K562 (cell line): ENCODE data around the gene MAPK4. TPM values are rescaled to one million over a fixed set of nuclear protein-coding genes. Genes with fewer than 3 reads are reported as not detected.

Source experiments
- ATAC-seq: fragments of 200-7000 bp; cut with Tn5 transposase; 3 replicates; pipeline ENCODE4 v1.9.1; 2020; ENCODE audit warnings: moderate library complexity
- BruUV-seq: library from RNA; stranded (reverse); fragments of 400-500 nt; replicated peaks from 2 replicates; lab custom pipeline; 2021; lab: Mats Ljungman, UMichigan
- CTCF ChIA-PET: fragments of 300-600 bp; formaldehyde crosslinking; extraction: SDS; loops from one replicate; lab custom pipeline; 2021; ENCODE audit warnings: low intra/inter-chr PET ratio; lab: Yijun Ruan, JAX
- POLR2A ChIA-PET: fragments of 300-600, 350-650 bp; sonication (Branson Sonifier 250); formaldehyde crosslinking; extraction: SDS; loops from one replicate; lab custom pipeline; 2021; ENCODE audit warnings: antibody characterized with exemption, inconsistent platforms; lab: Yijun Ruan, JAX
- DNase-seq, 4 experiments: peaks; one replicate each; pipeline versions ENCODE4 v3.0.0 to v3.0.0-alpha.2; 2011 to 2018; ENCODE audit warnings: low spot score in 3 of 4, mixed read lengths in 3 of 4; ENCODE audit errors: extremely low read depth in 1 of 4
- FAIRE-seq: peaks from 2 replicates; lab custom pipeline; 2011; peaks lifted over from hg19 to GRCh38; lab: Jason Lieb, UNC
- H2AFZ ChIP-seq: 2 replicates; pipeline ENCODE4 v1.6.0; 2011; ENCODE audit warnings: low read depth, low read length, control low read depth, inconsistent platforms
- H3K27ac ChIP-seq: fragments of 200-600 bp; 3 replicates; pipeline ENCODE4 v1.8.0; 2011; ENCODE audit warnings: low read depth, mild to moderate bottlenecking, control low read depth, inconsistent platforms, low read length, moderate library complexity, mixed read lengths; ENCODE audit errors: extremely low read depth
- H3K27me3 ChIP-seq, 2 experiments: fragments of 300-600 bp in 1 of 2; 2 replicates in 1 of 2; 3 replicates in 1 of 2; pipeline versions ENCODE4 v1.6.0 to v1.8.0; 2011; ENCODE audit warnings: inconsistent platforms in 2 of 2, low read length in 2 of 2, mild to moderate bottlenecking in 1 of 2, mixed read lengths in 1 of 2, moderate library complexity in 1 of 2; ENCODE audit not compliant: control insufficient read depth in 2 of 2, insufficient read depth in 2 of 2
- H3K36me3 ChIP-seq: fragments of 300-600 bp; 3 replicates; pipeline ENCODE4 v1.8.0; 2011; ENCODE audit warnings: mild to moderate bottlenecking, low read length, inconsistent platforms; ENCODE audit not compliant: control insufficient read depth, insufficient read depth
- H3K4me1 ChIP-seq, 2 experiments: fragments of 200-600 bp in 1 of 2; replicated peaks in 1 of 2; 2 replicates in 1 of 2; 3 replicates in 1 of 2; pipeline versions ENCODE4 v1.5.1 to v1.8.0; 2011; ENCODE audit warnings: inconsistent platforms in 2 of 2, low read length in 2 of 2, mild to moderate bottlenecking in 1 of 2, mixed read lengths in 1 of 2, moderate library complexity in 1 of 2; ENCODE audit not compliant: control insufficient read depth in 2 of 2, insufficient read depth in 2 of 2
- H3K4me2 ChIP-seq: 2 replicates; pipeline ENCODE4 v1.6.1; 2011; ENCODE audit warnings: low read length, control low read depth, inconsistent platforms, mixed read lengths; ENCODE audit not compliant: insufficient read depth
- H3K4me3 ChIP-seq: fragments of 200-600 bp; sonication (generic), shearing (Covaris generic); 2 replicates; pipeline ENCODE4 v1.5.1; 2016; ENCODE audit warnings: control low read depth, inconsistent platforms
- H3K79me2 ChIP-seq: fragments of 200-600 bp; 3 replicates; pipeline ENCODE4 v1.8.0; 2011; ENCODE audit warnings: low read length, inconsistent platforms; ENCODE audit not compliant: control insufficient read depth, insufficient read depth
- H3K9ac ChIP-seq, 2 experiments: 2 replicates each; pipeline versions ENCODE4 v1.6.0 to v1.6.1; 2011; ENCODE audit warnings: low read depth in 2 of 2, low read length in 2 of 2, control low read depth in 1 of 2, inconsistent platforms in 1 of 2, mild to moderate bottlenecking in 1 of 2, mixed read lengths in 1 of 2; ENCODE audit not compliant: insufficient read depth in 1 of 2
- H3K9me1 ChIP-seq: one replicate; pipeline ENCODE4 v1.6.0; 2011; ENCODE audit warnings: inconsistent platforms, mild to moderate bottlenecking, low read length, moderate library complexity; ENCODE audit not compliant: control insufficient read depth, insufficient read depth
- H3K9me3 ChIP-seq: replicated peaks from 2 replicates; pipeline ENCODE4 v1.5.1; 2011; ENCODE audit warnings: low read depth, low read length, inconsistent platforms; ENCODE audit not compliant: control insufficient read depth, insufficient read depth
- H4K20me1 ChIP-seq: replicated peaks from 2 replicates; pipeline ENCODE4 v1.6.1; 2011; ENCODE audit warnings: low read length, inconsistent platforms, mixed read lengths; ENCODE audit not compliant: control insufficient read depth, insufficient read depth
- C11orf30 ChIP-seq: fragments of 450-650 bp; IDR thresholded peaks from 2 replicates; pipeline ENCODE4 v1.6.1; 2016; ENCODE audit warnings: low read depth, mild to moderate bottlenecking
- HOXB6 ChIP-seq: fragments of 250-450 bp; sonication (Bioruptor Pico); IDR thresholded peaks from 2 replicates; pipeline ENCODE4 v1.5.1; 2022; ENCODE audit warnings: mild to moderate bottlenecking, borderline replicate concordance
- NCOA6 ChIP-seq: fragments of 450-650 bp; IDR thresholded peaks from 2 replicates; pipeline ENCODE4 v1.6.1; 2017; ENCODE audit warnings: mild to moderate bottlenecking
- POLR2H ChIP-seq: IDR thresholded peaks from 2 replicates; pipeline ENCODE4 v1.6.1; 2016; ENCODE audit warnings: missing genetic modification characterization, low read depth, mild to moderate bottlenecking, control low read depth, missing compliant biosample characterization, moderate library complexity
- ZNF785 ChIP-seq: fragments of 250-450 bp; sonication (Bioruptor Pico); IDR thresholded peaks from 2 replicates; pipeline ENCODE4 v1.4.0; 2020; ENCODE audit warnings: mild to moderate bottlenecking
- WGBS: fragments of 100-300 bp; shearing (Covaris generic); methylation state at CpG from one replicate; pipeline ENCODE4 v1.1.6; 2016; ENCODE audit warnings: low coverage, mixed read lengths; ENCODE audit not compliant: insufficient coverage; ENCODE audit errors: missing lambda C conversion rate; 5-methylcytosine and 5-hydroxymethylcytosine counted together
- in situ Hi-C: fragments of 300-500 bp; cut with MboI; formaldehyde crosslinking; loops from 4 replicates; pipeline ENCODE4 v1.15.0; 2018; ENCODE audit warnings: inconsistent platforms, mixed read lengths
- intact Hi-C: fragments of 100-400 bp; cut with micrococcal nuclease; formaldehyde crosslinking; loops from 2 replicates; pipeline ENCODE4 v1.14.2; 2022
- polyA plus RNA-seq, 8 experiments: library from polyadenylated mRNA; depleted of rRNA in 4 of 8; stranded (reverse) in 5 of 8; unstranded in 3 of 8; fragments of >200 nt; fragmentation: Nextera tagmentation in 2 of 8; fragmentation: Illumina TruSeq in 1 of 8; extraction: Ambion mirVana in 2 of 8; extraction: Trizol in 1 of 8; gene quantifications; 2 replicates each; pipeline versions ENCODE4 v1.2.1 to v1.2.3, GENCODE V29; 2011 to 2014; ENCODE audit warnings: inconsistent platforms in 1 of 8, missing spikeins in 1 of 8
- total RNA-seq, 7 experiments: library from RNA; depleted of rRNA in 6 of 7; stranded (reverse); fragments of >200 nt in 6 of 7; fragmentation: Illumina TruSeq in 2 of 7; extraction: Trizol in 2 of 7; gene quantifications; 2 replicates each; pipeline versions ENCODE4 v1.2.1 to v1.2.3, GENCODE V29; 2011 to 2021; ENCODE audit warnings: low replicate concordance in 1 of 7
- TF ChIP-seq, protein P1 (sequence below): fragments of 450-650 bp; formaldehyde crosslinking; IDR thresholded peaks from 2 replicates; pipeline ENCODE4 v1.4.0; 2022; ENCODE audit warnings: missing genetic modification characterization
- TF ChIP-seq, protein P2 (sequence below): fragments of 250-450 bp; sonication (Bioruptor Pico); IDR thresholded peaks from 2 replicates; pipeline ENCODE4 v1.4.0; 2020

Gene MAPK4
- total and polyA plus RNA-seq, 9 of the 15 experiments (the other 6 are each of a cell fraction or from before 2014, with no cell fraction given), result not detected

DNA sequence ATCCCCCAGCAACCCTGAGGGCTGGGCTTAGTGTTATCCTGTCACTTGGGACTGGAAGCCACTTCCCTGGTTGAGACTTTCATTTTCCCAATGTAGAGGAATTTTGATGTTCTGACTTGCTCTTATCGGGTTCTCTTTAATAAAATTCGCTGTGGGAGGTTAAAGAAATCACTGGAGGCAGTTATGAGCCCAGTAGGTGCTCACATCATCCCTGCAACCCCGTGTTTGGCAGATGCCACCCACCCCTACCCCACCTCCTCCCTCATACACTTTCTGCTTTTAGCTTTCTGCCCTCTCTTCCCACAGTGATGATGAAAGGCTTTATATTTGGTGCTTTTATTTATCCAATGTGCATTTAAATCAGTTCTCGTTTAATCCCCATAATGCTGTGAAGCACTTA is 106.6 kb downstream of the MAPK4 start:
- no peaks in the 10 kb centered on the region for H3K36me3 ChIP-seq
- H4K20me1 ChIP-seq, result no peaks in the 10 kb centered on the region
- H3K9ac ChIP-seq, result no peak overlapping the region
- FAIRE-seq, result no peak
- peaks cover 0 to 9% of the 10 kb centered on the region in 2 experiments; a peak in 3 of 5 replicates for H3K27me3 ChIP-seq
- intact Hi-C loops, result no loop called here
- H3K79me2 ChIP-seq, result no peaks in the 10 kb centered on the region
- WGBS, result 0% methylated on average over 3 of the region's 4 CpGs
- TF ChIP-seq POLR2H (tag), result no peak
- no peak for TF ChIP-seq NCOA6
- TF ChIP-seq, protein P1, sequence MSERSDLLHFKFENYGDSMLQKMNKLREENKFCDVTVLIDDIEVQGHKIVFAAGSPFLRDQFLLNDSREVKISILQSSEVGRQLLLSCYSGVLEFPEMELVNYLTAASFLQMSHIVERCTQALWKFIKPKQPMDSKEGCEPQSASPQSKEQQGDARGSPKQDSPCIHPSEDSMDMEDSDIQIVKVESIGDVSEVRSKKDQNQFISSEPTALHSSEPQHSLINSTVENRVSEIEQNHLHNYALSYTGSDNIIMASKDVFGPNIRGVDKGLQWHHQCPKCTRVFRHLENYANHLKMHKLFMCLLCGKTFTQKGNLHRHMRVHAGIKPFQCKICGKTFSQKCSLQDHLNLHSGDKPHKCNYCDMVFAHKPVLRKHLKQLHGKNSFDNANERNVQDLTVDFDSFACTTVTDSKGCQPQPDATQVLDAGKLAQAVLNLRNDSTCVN (CRISPR knock-in tag), result no peak
- TF ChIP-seq ZNF785 (CRISPR knock-in tag), result no peak
- TF ChIP-seq HOXB6 (CRISPR knock-in tag), result no peak
- no peak for ATAC-seq
- CTCF ChIA-PET, result no interaction called here
- H2AFZ ChIP-seq, result no peak overlapping the region
- no peaks in the 10 kb centered on the region for H3K9me1 ChIP-seq
- H3K9me3 ChIP-seq, result no peaks in the 10 kb centered on the region; the same call in 1 of the 2 replicates
- H3K4me1 ChIP-seq, result no peaks in the 10 kb centered on the region
- H3K4me3 ChIP-seq, result no peak overlapping the region
- DNase-seq, result no peak
- POLR2A ChIA-PET, result no interaction called here
- no TSS peak for BruUV-seq
- no peak overlapping the region for H3K27ac ChIP-seq
- no peak overlapping the region for H3K4me2 ChIP-seq
- in situ Hi-C loops, result no loop called here

GRCh38 chr18:50671376-50671775 is 111.5 kb downstream of the MAPK4 start:
- no peak for ATAC-seq
- in situ Hi-C loops (no loop called here), intact Hi-C loops (no loop called here)
- H3K4me1 ChIP-seq, result no peaks in the 10 kb centered on the region
- H3K9me3 ChIP-seq, result no peaks in the 10 kb centered on the region
- peaks cover 0 to 12% of the 10 kb centered on the region in 2 experiments; a peak in 3 of 5 replicates for H3K27me3 ChIP-seq
- POLR2A ChIA-PET, result no interaction called here
- no peak for TF ChIP-seq C11orf30
- TF ChIP-seq, protein P2, sequence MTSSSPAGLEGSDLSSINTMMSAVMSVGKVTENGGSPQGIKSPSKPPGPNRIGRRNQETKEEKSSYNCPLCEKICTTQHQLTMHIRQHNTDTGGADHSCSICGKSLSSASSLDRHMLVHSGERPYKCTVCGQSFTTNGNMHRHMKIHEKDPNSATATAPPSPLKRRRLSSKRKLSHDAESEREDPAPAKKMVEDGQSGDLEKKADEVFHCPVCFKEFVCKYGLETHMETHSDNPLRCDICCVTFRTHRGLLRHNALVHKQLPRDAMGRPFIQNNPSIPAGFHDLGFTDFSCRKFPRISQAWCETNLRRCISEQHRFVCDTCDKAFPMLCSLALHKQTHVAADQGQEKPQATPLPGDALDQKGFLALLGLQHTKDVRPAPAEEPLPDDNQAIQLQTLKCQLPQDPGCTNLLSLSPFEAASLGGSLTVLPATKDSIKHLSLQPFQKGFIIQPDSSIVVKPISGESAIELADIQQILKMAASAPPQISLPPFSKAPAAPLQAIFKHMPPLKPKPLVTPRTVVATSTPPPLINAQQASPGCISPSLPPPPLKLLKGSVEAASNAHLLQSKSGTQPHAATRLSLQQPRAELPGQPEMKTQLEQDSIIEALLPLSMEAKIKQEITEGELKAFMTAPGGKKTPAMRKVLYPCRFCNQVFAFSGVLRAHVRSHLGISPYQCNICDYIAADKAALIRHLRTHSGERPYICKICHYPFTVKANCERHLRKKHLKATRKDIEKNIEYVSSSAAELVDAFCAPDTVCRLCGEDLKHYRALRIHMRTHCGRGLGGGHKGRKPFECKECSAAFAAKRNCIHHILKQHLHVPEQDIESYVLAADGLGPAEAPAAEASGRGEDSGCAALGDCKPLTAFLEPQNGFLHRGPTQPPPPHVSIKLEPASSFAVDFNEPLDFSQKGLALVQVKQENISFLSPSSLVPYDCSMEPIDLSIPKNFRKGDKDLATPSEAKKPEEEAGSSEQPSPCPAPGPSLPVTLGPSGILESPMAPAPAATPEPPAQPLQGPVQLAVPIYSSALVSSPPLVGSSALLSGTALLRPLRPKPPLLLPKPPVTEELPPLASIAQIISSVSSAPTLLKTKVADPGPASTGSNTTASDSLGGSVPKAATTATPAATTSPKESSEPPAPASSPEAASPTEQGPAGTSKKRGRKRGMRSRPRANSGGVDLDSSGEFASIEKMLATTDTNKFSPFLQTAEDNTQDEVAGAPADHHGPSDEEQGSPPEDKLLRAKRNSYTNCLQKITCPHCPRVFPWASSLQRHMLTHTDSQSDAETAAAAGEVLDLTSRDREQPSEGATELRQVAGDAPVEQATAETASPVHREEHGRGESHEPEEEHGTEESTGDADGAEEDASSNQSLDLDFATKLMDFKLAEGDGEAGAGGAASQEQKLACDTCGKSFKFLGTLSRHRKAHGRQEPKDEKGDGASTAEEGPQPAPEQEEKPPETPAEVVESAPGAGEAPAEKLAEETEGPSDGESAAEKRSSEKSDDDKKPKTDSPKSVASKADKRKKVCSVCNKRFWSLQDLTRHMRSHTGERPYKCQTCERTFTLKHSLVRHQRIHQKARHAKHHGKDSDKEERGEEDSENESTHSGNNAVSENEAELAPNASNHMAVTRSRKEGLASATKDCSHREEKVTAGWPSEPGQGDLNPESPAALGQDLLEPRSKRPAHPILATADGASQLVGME (CRISPR knock-in tag), result no peak
- CTCF ChIA-PET, result no interaction called here
- H3K79me2 ChIP-seq, result no peaks in the 10 kb centered on the region
- no peak overlapping the region for H3K4me3 ChIP-seq
- DNase-seq, result no peak
- no peak overlapping the region for H3K4me2 ChIP-seq
- BruUV-seq, result no TSS peak
- no peaks in the 10 kb centered on the region for H3K36me3 ChIP-seq
- H3K27ac ChIP-seq, result no peak overlapping the region
- no peak overlapping the region for H2AFZ ChIP-seq
- H3K9me1 ChIP-seq, result no peaks in the 10 kb centered on the region
- WGBS, result 4% methylated on average over 3 of the region's 3 CpGs
- no peak for FAIRE-seq
- no peaks in the 10 kb centered on the region for H4K20me1 ChIP-seq
- no peak overlapping the region for H3K9ac ChIP-seq
